Sigmoid colon (tissue), 4 donors: Measurements from ENCODE around the gene ALDH1A1.
A peak's percentile ranks its signal among the peaks of the same experiment; 100 is the strongest.

Experiments
- POLR2A ChIP-seq, 2 donors: fragments of 450-650 bp; IDR thresholded peaks; one replicate each; pipeline ENCODE4 v1.6.1; 2016; ENCODE audit warnings: antibody characterized with exemption in 2 of 2, mild to moderate bottlenecking in 2 of 2, moderate library complexity in 2 of 2
- POLR2AphosphoS5 ChIP-seq, 4 donors: sonication (generic); formaldehyde crosslinking; IDR thresholded peaks; one replicate each; pipeline ENCODE4 v1.6.1; 2017; ENCODE audit warnings: antibody characterized with exemption in 4 of 4
- TF ChIP-seq, protein P1 (sequence below), 4 experiments: fragments of 450-650 bp in 3 of 4; fragments of 200-600 bp in 1 of 4; IDR thresholded peaks; one replicate each; pipeline ENCODE4 v1.5.1; 2016 to 2019; ENCODE audit warnings: antibody characterized with exemption in 4 of 4, mild to moderate bottlenecking in 3 of 4, moderate library complexity in 2 of 4

- TF ChIP-seq POLR2AphosphoS5 (IDR thresholded peaks at IDR 0.05), result peak in 3 of 4 donors; percentile 33 to 53 (median 33)
- TF ChIP-seq, protein P1, sequence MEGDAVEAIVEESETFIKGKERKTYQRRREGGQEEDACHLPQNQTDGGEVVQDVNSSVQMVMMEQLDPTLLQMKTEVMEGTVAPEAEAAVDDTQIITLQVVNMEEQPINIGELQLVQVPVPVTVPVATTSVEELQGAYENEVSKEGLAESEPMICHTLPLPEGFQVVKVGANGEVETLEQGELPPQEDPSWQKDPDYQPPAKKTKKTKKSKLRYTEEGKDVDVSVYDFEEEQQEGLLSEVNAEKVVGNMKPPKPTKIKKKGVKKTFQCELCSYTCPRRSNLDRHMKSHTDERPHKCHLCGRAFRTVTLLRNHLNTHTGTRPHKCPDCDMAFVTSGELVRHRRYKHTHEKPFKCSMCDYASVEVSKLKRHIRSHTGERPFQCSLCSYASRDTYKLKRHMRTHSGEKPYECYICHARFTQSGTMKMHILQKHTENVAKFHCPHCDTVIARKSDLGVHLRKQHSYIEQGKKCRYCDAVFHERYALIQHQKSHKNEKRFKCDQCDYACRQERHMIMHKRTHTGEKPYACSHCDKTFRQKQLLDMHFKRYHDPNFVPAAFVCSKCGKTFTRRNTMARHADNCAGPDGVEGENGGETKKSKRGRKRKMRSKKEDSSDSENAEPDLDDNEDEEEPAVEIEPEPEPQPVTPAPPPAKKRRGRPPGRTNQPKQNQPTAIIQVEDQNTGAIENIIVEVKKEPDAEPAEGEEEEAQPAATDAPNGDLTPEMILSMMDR (IDR thresholded peaks at IDR 0.05), result no peak
- TF ChIP-seq POLR2A (IDR thresholded peaks at IDR 0.05), result no peak
Measured at GRCh38 chr9:72872718-72873117, 80.1 kb downstream of the ALDH1A1 start.
